ENCODE measurements around the gene TMEM141.

GRCh38 chr9:136769710-136770191 lies 21.4 kb upstream of the TMEM141 start:
- TF ChIP-seq CTCF (IDR thresholded peaks at IDR 0.05; ENCODE audit: control extremely low read depth in 1 of 3, insufficient read depth in 1 of 3, low read depth in 1 of 3, low read length in 3 of 3) (peak; percentile 57 to 93 (median 72)), CHD2 (IDR thresholded peaks at IDR 0.05; ENCODE audit: low read length) (no peak), CEBPB (IDR thresholded peaks at IDR 0.05; ENCODE audit: low read depth, low read length) (no peak), TBP (IDR thresholded peaks at IDR 0.05; ENCODE audit: low read depth, low read length) (no peak), POLR2A (IDR thresholded peaks at IDR 0.05; ENCODE audit: control extremely low read depth in 1 of 2, low read depth in 2 of 2, low read length in 2 of 2) (no peak), GABPA (IDR thresholded peaks at IDR 0.05; ENCODE audit: borderline replicate concordance, insufficient read depth, low read length) (peak; percentile 58; the same call in 1 of the 2 replicates), YY1 (IDR thresholded peaks at IDR 0.05; ENCODE audit: low read depth, low read length) (no peak), SIRT6 (IDR thresholded peaks at IDR 0.05; ENCODE audit: low read length) (no peak), TEAD4 (IDR thresholded peaks at IDR 0.05; ENCODE audit: low read depth, low read length) (no peak), POLR2AphosphoS5 (IDR thresholded peaks at IDR 0.05; ENCODE audit: low read depth, low read length) (no peak)

Measured in H1 (cell line).